ENCODE data around the gene GATA6. TPM values are rescaled to one million over a fixed set of nuclear protein-coding genes. Genes with fewer than 3 reads are reported as not detected.

The GATA6 gene
- total and polyA plus RNA-seq, 2 experiments from 2014 or later: 6.6 to 19.0 TPM

DNA sequence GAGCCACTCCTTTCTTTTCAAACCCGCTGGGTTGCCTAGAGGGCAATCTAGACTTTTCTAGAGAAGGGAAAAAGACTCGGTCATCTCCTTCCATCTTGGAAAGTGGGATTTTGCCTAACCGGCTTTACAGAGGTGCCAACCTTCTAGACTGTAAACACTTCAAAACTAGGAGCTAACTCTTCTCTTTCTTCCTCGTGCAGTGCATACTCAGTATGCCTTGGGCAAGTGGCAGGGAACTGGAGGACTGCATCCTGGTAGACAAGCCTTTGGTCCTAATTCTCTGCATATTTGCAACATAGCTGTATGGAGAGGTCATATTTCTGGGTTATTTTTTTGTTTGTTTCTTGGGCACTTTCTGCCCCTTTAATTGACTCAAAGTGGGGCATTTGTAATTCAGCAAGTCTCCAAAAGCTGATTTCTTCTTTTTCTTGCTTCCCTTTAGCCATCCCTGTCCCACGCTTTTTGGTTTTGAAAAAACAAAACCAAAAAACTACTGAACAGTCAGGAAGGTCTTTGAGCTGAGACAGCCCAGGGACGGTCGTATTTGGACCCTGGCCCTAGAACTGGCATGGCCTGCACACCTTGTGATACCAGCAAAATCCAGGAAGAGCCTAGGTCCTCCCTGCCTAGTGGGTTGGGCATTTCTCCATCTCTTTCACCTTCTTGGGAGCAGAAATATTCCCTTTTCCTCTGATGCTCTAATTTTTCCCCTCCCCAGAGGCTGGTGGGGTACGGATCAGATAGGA lies 5.8 kb upstream of the GATA6 start:
- Histone ChIP-seq H4K20me1 (ENCODE audit: insufficient read depth) (no peaks in the 10 kb centered on the region), H3K36me3 (ENCODE audit: low read depth) (no peaks in the 10 kb centered on the region), H3K4me1 (ENCODE audit: insufficient read depth) (no peaks in the 10 kb centered on the region), H2AFZ (no peak overlapping the region), H3K79me2 (ENCODE audit: insufficient read depth) (no peaks in the 10 kb centered on the region), H3K4me2 (ENCODE audit: unreplicated experiment) (no peak overlapping the region), H3K9ac (no peak overlapping the region), H3F3A (ENCODE audit: insufficient read depth) (no peaks in the 10 kb centered on the region), H3K27ac (no peak overlapping the region), H3K9me2 (ENCODE audit: insufficient read depth) (no peaks in the 10 kb centered on the region), H3K27me3 (replicated peaks; ENCODE audit: insufficient read depth) (peaks cover 91% of the 10 kb centered on the region), H3K9me3 (ENCODE audit: low read depth) (no peaks in the 10 kb centered on the region), H3K4me3 (no peak overlapping the region)
- in situ Hi-C loops (cut with MboI): no loop called here
- DNase-seq: no peak
- no peak for TF ChIP-seq EZH2 (IDR thresholded peaks at IDR 0.05; ENCODE audit: insufficient read depth, poor library complexity, severe bottlenecking)
- no peak for TF ChIP-seq EZH2phosphoT487 (IDR thresholded peaks at IDR 0.05; ENCODE audit: insufficient read depth, low read depth)
- WGBS, 2 experiments (ENCODE audit: low coverage in 1 of 2, low lambda C conversion rate in 2 of 2, missing lambda C conversion rate in 2 of 2): 40 to 46% methylated on average over 8 of the region's 8 CpGs

DNA sequence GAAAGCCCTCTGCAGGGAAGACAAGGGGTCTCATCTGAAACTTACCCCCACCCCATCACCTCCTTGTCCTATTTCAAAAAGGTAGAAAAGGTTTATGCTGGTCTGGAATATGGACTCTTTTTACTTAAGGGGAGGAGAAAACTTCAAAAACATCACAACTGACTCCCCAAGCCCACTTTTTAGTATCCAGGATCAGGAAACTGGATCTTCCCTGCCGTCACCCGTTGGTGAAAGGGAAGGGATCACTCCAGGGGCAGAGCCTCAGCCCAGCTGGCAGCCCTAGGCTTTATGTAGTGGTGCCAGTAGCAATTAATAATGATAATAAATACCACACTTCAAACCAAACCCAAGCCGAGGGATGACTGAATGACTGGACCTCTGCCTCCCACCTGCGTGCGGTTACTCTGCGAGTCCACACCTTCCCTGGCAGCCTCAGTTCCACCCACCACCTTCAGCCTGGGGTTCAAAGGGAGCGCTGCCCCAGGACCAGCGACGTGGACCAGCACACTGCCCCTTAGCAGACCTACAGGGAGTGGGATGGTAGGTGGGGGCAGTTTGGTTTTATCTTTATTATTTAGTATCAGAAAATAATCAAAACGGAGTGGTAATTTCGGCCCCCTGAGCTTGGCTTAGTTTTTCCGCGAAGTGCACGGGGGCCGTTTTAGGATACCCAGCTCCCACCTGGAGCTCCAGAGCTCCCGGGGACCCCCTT lies 4.9 kb upstream of the GATA6 start:
- no peak for DNase-seq
- no peaks in the 10 kb centered on the region for H3F3A ChIP-seq (ENCODE audit: insufficient read depth)
- no peaks in the 10 kb centered on the region for H3K9me3 ChIP-seq (ENCODE audit: low read depth)
- no peaks in the 10 kb centered on the region for H3K9me2 ChIP-seq (ENCODE audit: insufficient read depth)
- H3K9ac ChIP-seq: no peak overlapping the region
- H4K20me1 ChIP-seq (ENCODE audit: insufficient read depth): no peaks in the 10 kb centered on the region
- no peak overlapping the region for H3K4me3 ChIP-seq
- H3K4me1 ChIP-seq (ENCODE audit: insufficient read depth): no peaks in the 10 kb centered on the region
- H3K36me3 ChIP-seq (ENCODE audit: low read depth): no peaks in the 10 kb centered on the region
- TF ChIP-seq EZH2 (IDR thresholded peaks at IDR 0.05; ENCODE audit: insufficient read depth, poor library complexity, severe bottlenecking) (no peak), EZH2phosphoT487 (IDR thresholded peaks at IDR 0.05; ENCODE audit: insufficient read depth, low read depth) (peak; percentile 13; the same call in 1 of the 2 replicates)
- H3K27me3 ChIP-seq (replicated peaks; ENCODE audit: insufficient read depth): peaks cover 87% of the 10 kb centered on the region
- H3K79me2 ChIP-seq (ENCODE audit: insufficient read depth): no peaks in the 10 kb centered on the region
- in situ Hi-C loops (cut with MboI): loop anchor here (5.0 kb wide), 1 partner anchor 398 kb away; no protein-coding TSS in a partner anchor
- H2AFZ ChIP-seq: no peak overlapping the region
- H3K27ac ChIP-seq: no peak overlapping the region
- no peak overlapping the region for H3K4me2 ChIP-seq (ENCODE audit: unreplicated experiment)
- 20 to 23% methylated on average over 16 of the region's 16 CpGs for WGBS, 2 experiments (ENCODE audit: low coverage in 1 of 2, low lambda C conversion rate in 2 of 2, missing lambda C conversion rate in 2 of 2)

DNA sequence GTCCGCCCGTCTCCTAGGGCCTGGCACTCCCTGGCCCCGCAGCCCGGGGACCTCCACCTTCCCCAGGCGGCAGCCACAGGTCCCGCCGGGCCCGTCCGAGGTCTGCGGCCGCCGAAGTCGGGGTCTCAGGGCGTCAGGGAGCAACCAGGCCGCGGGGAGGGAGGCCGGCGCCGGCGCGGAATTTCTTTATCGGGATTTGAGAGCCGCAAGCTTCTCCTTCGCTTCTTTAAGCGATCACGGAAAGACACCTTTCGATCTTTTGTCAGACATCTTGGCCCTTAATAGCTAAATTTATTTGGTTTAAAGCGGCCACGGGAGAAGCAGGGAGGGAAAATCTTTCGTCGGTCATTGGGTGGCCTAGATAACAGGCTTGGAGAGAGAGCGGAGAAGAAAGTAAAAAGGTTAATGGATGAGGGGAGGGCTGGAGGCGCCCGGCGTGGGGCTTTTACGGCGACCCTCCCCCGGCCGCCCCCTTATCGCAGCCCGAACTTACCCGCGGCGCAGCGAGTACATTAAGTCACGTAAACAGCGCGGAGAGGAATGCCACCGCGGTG lies 4.3 kb upstream of the GATA6 start:
- Histone ChIP-seq H3K36me3 (ENCODE audit: low read depth) (no peaks in the 10 kb centered on the region), H3K79me2 (ENCODE audit: insufficient read depth) (no peaks in the 10 kb centered on the region), H3K27ac (no peak overlapping the region), H3K9ac (no peak overlapping the region), H4K20me1 (ENCODE audit: insufficient read depth) (no peaks in the 10 kb centered on the region), H2AFZ (no peak overlapping the region), H3F3A (ENCODE audit: insufficient read depth) (no peaks in the 10 kb centered on the region), H3K9me3 (ENCODE audit: low read depth) (no peaks in the 10 kb centered on the region), H3K4me2 (ENCODE audit: unreplicated experiment) (no peak overlapping the region), H3K4me3 (no peak overlapping the region), H3K27me3 (replicated peaks; ENCODE audit: insufficient read depth) (peaks cover 81% of the 10 kb centered on the region), H3K4me1 (ENCODE audit: insufficient read depth) (no peaks in the 10 kb centered on the region), H3K9me2 (ENCODE audit: insufficient read depth) (no peaks in the 10 kb centered on the region)
- TF ChIP-seq EZH2phosphoT487 (IDR thresholded peaks at IDR 0.05; ENCODE audit: insufficient read depth, low read depth) (no peak; the same call in none of the 2 replicates), EZH2 (IDR thresholded peaks at IDR 0.05; ENCODE audit: insufficient read depth, poor library complexity, severe bottlenecking) (peak; percentile 97)
- DNase-seq: no peak
- in situ Hi-C loops (cut with MboI): loop anchor here (5.0 kb wide), 1 partner anchor 397 kb away; no protein-coding TSS in a partner anchor
- WGBS, 2 experiments (ENCODE audit: low coverage in 1 of 2, low lambda C conversion rate in 2 of 2, missing lambda C conversion rate in 2 of 2): 12 to 14% methylated on average over 48 to 50 of the region's 50 CpGs

DNA sequence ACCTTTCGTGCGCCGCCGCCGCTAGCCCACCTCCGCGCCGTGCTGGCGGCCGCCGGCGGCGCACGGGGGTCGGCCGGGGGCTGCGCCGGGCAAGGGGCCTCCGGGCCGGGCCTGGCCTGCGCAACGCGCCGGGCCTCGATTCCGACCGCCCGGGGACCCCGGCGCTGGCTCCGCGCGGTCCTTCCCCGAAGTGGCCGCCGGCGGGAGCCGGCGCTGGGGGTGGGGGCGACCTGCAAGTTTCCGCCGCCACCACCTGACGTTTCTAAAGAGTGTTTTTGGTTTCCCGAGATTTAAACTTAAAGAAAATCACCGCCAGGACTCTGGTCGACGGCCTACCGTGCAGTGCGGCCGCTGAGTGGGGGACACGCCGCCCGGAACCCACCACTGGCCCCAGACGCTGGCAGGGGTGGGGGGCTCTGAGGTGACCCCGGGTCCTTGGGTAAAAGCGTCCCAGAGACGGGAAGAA lies 3.8 kb upstream of the GATA6 start:
- H3K9me2 ChIP-seq (ENCODE audit: insufficient read depth): no peaks in the 10 kb centered on the region

More for the DNA sequence above, 3.8 kb upstream of the GATA6 start:
- no peaks in the 10 kb centered on the region for H3K4me1 ChIP-seq (ENCODE audit: insufficient read depth)
- H3K9me3 ChIP-seq (ENCODE audit: low read depth): no peaks in the 10 kb centered on the region
- no peak for DNase-seq
- no peak overlapping the region for H3K4me2 ChIP-seq (ENCODE audit: unreplicated experiment)
- H3K9ac ChIP-seq: no peak overlapping the region
- TF ChIP-seq EZH2 (IDR thresholded peaks at IDR 0.05; ENCODE audit: insufficient read depth, poor library complexity, severe bottlenecking) (peak; percentile 38), EZH2phosphoT487 (IDR thresholded peaks at IDR 0.05; ENCODE audit: insufficient read depth, low read depth) (no peak; the same call in 1 of the 2 replicates)
- no peak overlapping the region for H3K27ac ChIP-seq
- H3K27me3 ChIP-seq (replicated peaks; ENCODE audit: insufficient read depth): peaks cover 76% of the 10 kb centered on the region
- H2AFZ ChIP-seq: no peak overlapping the region
- H3F3A ChIP-seq (ENCODE audit: insufficient read depth): no peaks in the 10 kb centered on the region
- H3K4me3 ChIP-seq: no peak overlapping the region
- H4K20me1 ChIP-seq (ENCODE audit: insufficient read depth): no peaks in the 10 kb centered on the region
- H3K36me3 ChIP-seq (ENCODE audit: low read depth): no peaks in the 10 kb centered on the region
- in situ Hi-C loops (cut with MboI): loop anchor here (5.0 kb wide), 1 partner anchor 397 kb away; no protein-coding TSS in a partner anchor
- no peaks in the 10 kb centered on the region for H3K79me2 ChIP-seq (ENCODE audit: insufficient read depth)
- 17 to 27% methylated on average over 18 to 50 of the region's 57 CpGs for WGBS, 2 experiments (ENCODE audit: low coverage in 1 of 2, low lambda C conversion rate in 2 of 2, missing lambda C conversion rate in 2 of 2)

All from GM23248 (cell line).